ENCODE measurements around the gene TADA2B.

GRCh38 chr4:7058792-7059191 is 15.6 kb downstream of the TADA2B start:
- TF ChIP-seq CTCF (IDR thresholded peaks at IDR 0.05), result no peak
- TF ChIP-seq ZFX (IDR thresholded peaks at IDR 0.05; ENCODE audit: borderline replicate concordance), result no peak
